ENCODE data around the gene TWF2. TPM values are rescaled to one million over a fixed set of nuclear protein-coding genes. Genes with fewer than 3 reads are reported as not detected.
"Not testable (repeated sequence)": the region's sequence is repeated elsewhere in the genome, so short reads cannot be mapped to it uniquely, and the experiment has no call there.

TWF2 gene
- total RNA-seq, result 10 to 100 TPM; 40.0 to 51.0 TPM
- long read RNA-seq, donor 1, transcript TWF2-201 (9 exons, 1,718 nt), result major isoform, 41 of 44 reads
- long read RNA-seq, donor 1, partial matches to known transcripts, result 1 of 44 reads
- long read RNA-seq, donor 1, other reads (novel, unspliced or antisense), result 2 of 44 reads
- long read RNA-seq, donor 2, transcript TWF2-201 (9 exons, 1,718 nt), result major isoform, 302 of 345 reads
- long read RNA-seq, donor 2, partial matches to known transcripts, result 17 of 345 reads
- long read RNA-seq, donor 2, other reads (novel, unspliced or antisense), result 26 of 345 reads

DNA sequence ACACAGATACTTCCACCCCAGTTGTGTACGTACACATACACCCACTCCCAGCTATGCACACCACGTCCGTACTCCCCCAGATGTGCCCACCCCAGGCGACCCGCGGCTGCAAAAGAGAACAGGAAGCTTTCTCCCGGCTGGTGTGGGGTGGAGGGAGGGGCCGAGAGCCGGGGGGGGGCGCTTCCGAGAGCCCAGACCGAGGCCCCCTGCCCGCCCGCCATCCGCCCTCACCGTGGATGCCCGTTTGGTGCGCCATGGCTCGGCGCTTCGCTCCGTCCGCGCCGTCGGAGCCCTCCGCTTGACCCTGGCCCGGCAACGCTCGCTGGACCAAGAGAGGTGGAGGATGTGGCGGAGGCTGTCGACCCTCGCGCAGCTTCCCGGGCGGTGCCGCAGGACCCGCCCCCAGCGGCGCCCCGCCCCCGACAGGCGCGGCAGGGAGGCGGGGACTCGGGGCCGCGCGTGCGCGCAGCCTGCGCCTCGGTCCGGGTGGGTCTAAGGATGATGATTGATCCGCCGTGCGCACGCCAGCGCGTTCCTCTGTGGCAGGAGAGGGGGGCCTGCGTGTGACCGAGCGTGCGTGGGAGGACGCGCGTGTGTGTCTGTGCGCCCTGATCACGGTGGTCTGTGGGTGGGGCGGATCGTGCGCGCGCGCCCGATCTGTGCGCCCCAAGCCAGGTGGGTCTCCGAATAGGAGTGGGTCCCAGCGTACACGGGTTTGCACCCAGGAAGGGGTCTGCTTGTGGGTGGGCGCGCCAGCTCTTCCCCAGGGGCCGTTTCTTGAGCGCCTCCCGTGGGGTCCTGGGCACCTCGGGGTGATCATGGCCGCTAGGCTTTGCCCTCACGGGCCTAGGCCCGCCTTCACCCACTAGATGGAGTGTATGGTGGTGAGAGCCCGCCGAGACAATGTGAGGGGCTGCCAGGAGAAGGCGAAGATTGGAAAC is at the start of gene TWF2:
TSS of gene TWF2 (minus strand) at position 398 of the 941 bp plus-strand sequence. CDS start at position 256, 142 bp downstream.
- DNase-seq (ENCODE audit: low spot score), result peak; percentile 95
- intact Hi-C loops (cut with DNase I), result loop anchor here in 1 of 2 donors (5.0 kb wide), 1 partner anchor 48 kb away; the partner anchor contains the start of gene GLYCTK

DNA sequence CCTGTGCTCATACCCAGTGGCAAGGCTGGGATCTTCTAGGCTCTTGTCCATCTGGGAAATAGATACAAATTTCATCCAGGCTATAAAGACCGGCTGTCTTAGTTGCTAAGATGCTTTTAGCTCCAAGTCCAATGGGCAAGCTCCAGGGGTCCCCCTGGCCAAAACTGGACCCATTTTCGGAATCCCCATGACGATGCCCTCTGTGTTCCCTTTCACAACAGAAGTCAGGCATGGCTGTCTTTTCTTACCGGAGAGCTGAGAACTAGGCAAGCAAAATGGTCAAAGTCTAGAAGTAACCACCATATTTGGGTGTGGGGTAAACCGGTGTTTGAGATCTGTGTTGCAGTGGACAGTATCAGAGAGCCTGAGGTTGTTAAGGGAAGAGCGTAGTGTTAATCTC is 49.7 kb upstream of the TWF2 start:
- no peak for DNase-seq (ENCODE audit: low spot score)
- intact Hi-C loops (cut with DNase I), result loop anchor here in 1 of 2 donors (5.0 kb wide), 1 partner anchor 51 kb away; the partner anchor contains the start of gene TWF2

- no peak for DNase-seq (ENCODE audit: low spot score)
- intact Hi-C loops (cut with DNase I), result loop anchor here in 1 of 2 donors (5.0 kb wide), 1 partner anchor 49 kb away; the partner anchor contains the start of gene TWF2
Measured at GRCh38 chr3:52286777-52287110, 47.8 kb upstream of the TWF2 start.

DNA sequence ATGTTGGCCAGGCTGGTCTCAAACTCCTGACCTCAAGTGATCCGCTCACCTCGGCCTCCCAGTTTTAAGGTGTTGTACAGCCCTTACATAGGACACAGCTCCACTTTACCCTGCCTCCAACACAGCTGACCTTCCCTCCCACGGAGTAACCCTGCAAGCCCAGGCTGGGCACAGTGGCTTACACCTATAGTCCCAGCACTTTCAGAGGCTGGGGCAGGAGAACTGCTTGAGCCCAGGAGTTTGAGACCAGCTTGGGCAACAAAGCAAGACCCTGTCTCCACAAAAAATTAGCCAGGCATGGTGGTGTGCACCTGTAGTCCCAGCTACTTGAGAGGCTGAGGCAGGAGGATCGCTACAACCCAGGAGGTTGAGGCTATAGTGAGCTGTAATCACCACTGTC is 45.1 kb upstream of the TWF2 start:
- intact Hi-C loops (cut with DNase I); DNase-seq (ENCODE audit: low spot score): not testable (repeated sequence)

DNA sequence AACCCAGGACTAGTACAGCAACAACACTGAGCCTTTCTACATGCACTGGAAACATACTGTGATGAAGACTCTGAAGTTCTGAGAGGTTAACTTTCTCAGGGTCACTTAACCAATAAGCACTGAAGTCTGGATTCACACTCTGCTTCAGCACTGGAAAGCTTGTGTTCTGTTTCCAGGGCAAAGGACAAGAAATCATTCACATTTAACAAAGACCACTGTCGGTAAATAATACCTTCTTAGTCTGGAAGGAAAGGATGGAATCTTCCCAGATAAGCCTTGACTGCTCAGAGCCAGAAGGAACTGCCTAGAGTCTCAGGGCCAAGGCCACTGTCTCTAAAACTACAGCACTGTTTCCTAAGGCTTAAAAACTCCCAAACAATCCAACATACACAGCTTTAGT is 44.3 kb upstream of the TWF2 start:
- intact Hi-C loops (cut with DNase I), result no loop called here
- DNase-seq (ENCODE audit: low spot score), result no peak

DNA sequence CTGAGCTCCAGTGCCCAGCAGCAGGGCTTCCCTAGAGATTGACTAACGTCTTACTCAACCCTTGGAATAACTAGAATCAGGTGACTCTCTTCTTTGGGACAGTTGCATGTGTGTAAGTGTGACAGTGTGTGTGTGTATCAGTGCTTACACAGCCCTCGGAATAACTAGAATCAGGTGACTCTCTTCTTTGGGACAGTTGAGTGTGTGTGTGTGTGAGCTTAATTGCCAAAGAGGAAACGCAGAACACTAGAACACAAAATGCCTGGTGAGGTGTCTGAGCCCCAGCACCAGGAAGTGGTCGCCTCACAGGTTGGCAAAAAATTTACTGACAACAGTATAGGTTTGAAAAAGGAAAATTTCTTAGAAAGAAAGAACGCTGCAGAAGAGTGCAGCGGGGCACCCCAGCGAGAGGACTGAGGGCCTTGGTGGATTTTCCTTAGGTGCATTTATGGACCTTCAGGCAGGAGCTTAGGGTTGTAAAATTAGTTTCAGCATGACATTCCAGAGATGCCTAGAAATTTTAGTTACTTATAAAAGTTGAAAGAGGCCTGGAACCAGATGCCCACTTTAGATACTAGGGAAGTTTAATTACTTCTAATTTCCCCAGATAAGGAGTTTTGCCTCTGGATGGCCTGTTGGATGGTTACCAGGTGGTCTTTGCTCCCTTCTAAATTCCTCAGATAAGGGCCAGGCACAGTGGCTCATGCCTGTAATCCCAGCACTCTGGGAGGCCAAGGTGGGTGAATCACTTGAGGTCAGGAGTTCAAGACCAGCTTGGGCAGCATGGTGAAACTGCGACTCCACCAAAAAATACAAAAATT is 43.2 kb upstream of the TWF2 start:
- intact Hi-C loops (cut with DNase I), result no loop called here
- DNase-seq (ENCODE audit: low spot score), result no peak

GRCh38 chr3:52280050-52280461 is 41.1 kb upstream of the TWF2 start:
- DNase-seq (ENCODE audit: low spot score), result no peak
- intact Hi-C loops (cut with DNase I), result no loop called here

GRCh38 chr3:52279596-52279995 is 40.6 kb upstream of the TWF2 start:
- intact Hi-C loops (cut with DNase I), result loop anchor here in 1 of 2 donors (5.0 kb wide), 1 partner anchor 37 kb away; no protein-coding TSS in a partner anchor

DNA sequence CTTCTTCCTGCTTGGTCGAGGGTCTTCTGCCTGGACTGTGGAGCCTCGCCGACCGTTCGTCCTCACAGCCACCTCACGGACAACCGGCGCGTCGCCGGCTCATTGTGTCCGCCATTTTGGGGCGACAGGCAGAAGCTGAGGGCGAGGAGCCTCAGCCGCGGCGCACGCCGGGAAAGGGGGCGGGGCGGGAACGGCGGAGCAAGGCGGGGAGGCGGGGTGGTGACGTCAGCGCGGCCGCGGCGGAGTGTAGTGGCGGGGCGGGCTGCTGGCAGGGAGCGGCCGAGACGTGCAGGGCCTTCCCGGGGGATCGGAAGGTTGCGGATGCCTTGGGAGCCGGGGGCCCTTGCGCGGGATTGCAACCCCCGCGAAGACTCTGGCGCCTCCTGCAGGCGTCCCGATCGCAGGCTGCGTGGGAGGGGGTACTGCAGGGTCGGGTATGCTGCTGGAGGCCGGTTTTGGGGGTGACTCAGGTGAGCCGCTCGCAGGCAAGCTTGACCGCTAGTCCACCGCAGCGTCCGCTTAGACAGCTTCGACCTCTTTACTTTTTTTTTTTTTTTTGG is 39.6 kb upstream of the TWF2 start, which contains the start of gene WDR82:
TSS of gene WDR82 (minus strand) at position 140 of the 560 bp plus-strand sequence. CDS start 288 bp downstream, outside the sequence.
- intact Hi-C loops (cut with DNase I), result loop anchor here in 1 of 2 donors (5.0 kb wide), 1 partner anchor 36 kb away; no protein-coding TSS in a partner anchor
- DNase-seq (ENCODE audit: low spot score), result peak; percentile 99

More at GRCh38 chr3:52279596-52279995, 40.6 kb upstream of the TWF2 start:
- no peak for DNase-seq (ENCODE audit: low spot score)

- intact Hi-C loops (cut with DNase I), result loop anchor here in 1 of 2 donors (5.0 kb wide), 1 partner anchor 36 kb away; no protein-coding TSS in a partner anchor
- peak; percentile 89 for DNase-seq (ENCODE audit: low spot score)
Measured at GRCh38 chr3:52277972-52278509, 39.1 kb upstream of the TWF2 start.

DNA sequence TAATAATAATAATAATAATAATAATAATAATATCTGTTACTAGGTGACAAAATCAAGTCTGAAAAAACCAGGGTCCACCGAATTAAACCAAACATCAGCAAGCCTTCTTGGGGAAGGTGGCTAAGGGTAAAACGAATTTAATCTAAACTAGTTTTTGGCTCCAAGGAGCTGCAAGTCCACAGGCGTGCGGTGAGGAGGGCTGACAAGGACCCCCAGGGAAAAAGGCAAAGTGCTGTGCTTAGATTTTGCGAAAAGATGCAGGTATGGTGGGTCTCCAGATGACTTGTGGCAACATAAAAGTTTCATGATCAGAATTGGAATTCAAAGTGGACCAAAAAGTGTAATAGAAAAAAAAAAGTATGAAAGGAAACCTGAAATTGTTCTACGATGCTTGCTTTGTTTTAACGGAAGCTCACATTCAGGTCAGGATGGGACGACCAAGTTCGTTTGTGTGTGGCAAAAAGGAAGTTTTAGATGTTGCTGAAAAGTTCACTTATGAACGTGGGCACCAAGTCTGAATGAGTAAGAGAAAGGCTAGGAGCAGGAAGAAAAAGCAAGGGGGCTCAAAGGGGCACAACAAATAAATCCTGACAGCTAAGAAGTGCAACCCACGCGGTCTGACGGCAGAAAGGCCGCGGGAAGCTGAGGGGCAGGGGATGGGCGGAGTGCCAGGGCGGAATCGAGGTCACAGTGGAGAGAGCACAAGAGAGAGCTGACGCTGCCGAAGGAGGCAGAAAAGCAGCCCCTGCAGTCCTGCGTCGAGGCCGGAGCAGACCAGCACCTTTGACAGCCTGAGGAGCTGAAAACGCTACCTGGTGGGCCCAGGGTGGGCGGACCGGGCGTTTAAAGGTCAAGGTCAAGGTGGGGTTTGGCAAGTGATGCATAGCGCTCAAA is 38.4 kb upstream of the TWF2 start:
- intact Hi-C loops (cut with DNase I), result loop anchor here in 1 of 2 donors (5.0 kb wide), 1 partner anchor 35 kb away; no protein-coding TSS in a partner anchor
- peak; percentile 95 for DNase-seq (ENCODE audit: low spot score)

- intact Hi-C loops (cut with DNase I), result loop anchor here in 1 of 2 donors (5.0 kb wide), 1 partner anchor 32 kb away; no protein-coding TSS in a partner anchor
- not testable (repeated sequence) for DNase-seq (ENCODE audit: low spot score)
Measured at GRCh38 chr3:52274781-52275180, 35.8 kb upstream of the TWF2 start.

DNA sequence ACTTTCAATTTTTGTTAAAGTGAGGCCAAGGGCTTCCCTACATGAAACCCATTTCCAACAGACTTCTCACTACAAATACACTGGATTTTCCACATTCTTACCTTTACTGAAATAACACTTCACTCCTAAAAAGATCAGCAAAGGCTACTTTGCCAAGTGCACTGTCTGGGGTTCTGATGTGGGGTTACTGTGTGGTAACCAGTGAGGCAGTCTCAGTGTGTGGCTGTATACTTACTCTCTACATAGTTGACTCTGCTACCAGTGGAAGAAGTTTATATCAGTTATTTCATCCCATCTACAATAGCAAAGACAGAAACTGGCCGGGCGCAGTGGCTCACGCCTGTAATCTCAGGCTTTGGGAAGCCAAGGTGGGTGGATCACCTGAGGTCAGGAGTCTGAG is 33.9 kb upstream of the TWF2 start:
- no peak for DNase-seq (ENCODE audit: low spot score)
- intact Hi-C loops (cut with DNase I), result no loop called here

DNA sequence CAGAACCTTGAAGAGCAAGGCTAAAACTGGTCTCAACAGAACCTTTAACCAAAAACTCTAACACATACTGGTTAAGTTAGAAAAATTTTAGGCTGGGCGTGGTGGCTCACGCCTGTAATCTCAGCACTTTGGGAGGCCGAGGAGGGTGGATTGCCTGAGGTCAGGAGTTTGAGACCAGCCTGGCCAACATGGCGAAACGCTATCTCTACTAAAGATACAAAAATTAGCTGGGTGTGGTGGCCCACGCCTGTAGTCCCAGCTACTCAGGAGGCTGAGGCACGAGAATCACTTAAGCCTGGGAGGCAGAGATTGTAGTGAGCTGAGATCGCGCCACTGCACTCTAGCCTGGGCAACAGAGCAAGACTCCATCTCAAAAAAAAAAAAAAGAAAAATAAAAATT is 33.2 kb upstream of the TWF2 start:
- intact Hi-C loops (cut with DNase I), result not testable (repeated sequence)

GRCh38 chr3:52270252-52270754 is 31.3 kb upstream of the TWF2 start:
- intact Hi-C loops (cut with DNase I), result no loop called here
- DNase-seq (ENCODE audit: low spot score), result no peak

More for the DNA sequence above, 33.2 kb upstream of the TWF2 start:
- DNase-seq (ENCODE audit: low spot score), result not testable (repeated sequence)

- intact Hi-C loops (cut with DNase I), result no loop called here
- no peak for DNase-seq (ENCODE audit: low spot score)
Measured at GRCh38 chr3:52269776-52270175, 30.8 kb upstream of the TWF2 start.

GRCh38 chr3:52268036-52268435 is 29.1 kb upstream of the TWF2 start:
- intact Hi-C loops (cut with DNase I), result no loop called here
- no peak for DNase-seq (ENCODE audit: low spot score)

All from posterior vena cava (tissue), 2 donors.